ENCODE results near the gene MAPK1IP1L. TPM values are rescaled to one million over a fixed set of nuclear protein-coding genes. Genes with fewer than 3 reads are reported as not detected.
"Not testable (repeated sequence)": the region's sequence is repeated elsewhere in the genome, so short reads cannot be mapped to it uniquely, and the experiment has no call there.

MAPK1IP1L gene
- total and polyA plus RNA-seq, 2 of the 8 experiments (the other 6 are each of a cell fraction or from before 2014, with no cell fraction given) = 111 to 228 TPM

DNA sequence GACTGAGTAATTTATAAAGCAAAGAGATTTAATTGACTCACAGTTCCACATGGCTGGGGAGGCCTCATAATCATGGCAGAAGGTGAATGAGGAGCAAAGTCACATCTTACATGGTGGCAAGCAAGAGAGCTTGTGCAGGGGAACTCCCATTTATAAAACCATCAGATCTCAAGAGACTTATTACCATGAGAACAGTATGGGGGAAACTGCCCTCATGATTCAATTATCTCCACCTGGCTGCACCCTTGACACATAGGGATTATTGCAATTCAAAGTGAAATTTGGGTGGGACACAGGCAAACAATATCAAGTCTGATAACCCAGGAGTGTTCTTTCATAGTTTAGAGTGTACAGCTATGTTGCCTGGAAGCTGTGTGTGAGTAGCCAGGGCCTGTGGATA, 13.5 kb upstream of the MAPK1IP1L start:
- peaks cover 0 to 28% (median 6%) of the 10 kb centered on the region in 4 experiments; a peak in 6 of 8 replicates for H3K36me3 ChIP-seq (ENCODE audit: control insufficient read depth in 2 of 4, insufficient read depth in 4 of 4, low read length in 3 of 4)
- H3K56ac ChIP-seq (replicated peaks; ENCODE audit: insufficient read length, low read depth, low read length); H3K27me3 ChIP-seq (replicated peaks in 1 of 4; ENCODE audit: control insufficient read depth in 3 of 4, extremely low read depth in 1 of 4, insufficient read depth in 3 of 4, low read length in 3 of 4); H4K8ac ChIP-seq (ENCODE audit: extremely low read depth, insufficient read depth, low read length); H3K4ac ChIP-seq (replicated peaks; ENCODE audit: insufficient read length, low read depth, low read length); DNase-seq (ENCODE audit: low read depth in 1 of 2, low spot score in 2 of 2); H2BK15ac ChIP-seq (ENCODE audit: low read length); H3K4me3 ChIP-seq (ENCODE audit: extremely low read depth in 1 of 4, insufficient read depth in 2 of 4, low read depth in 3 of 4, low read length in 4 of 4); H2BK20ac ChIP-seq (ENCODE audit: low read length); H4K5ac ChIP-seq (ENCODE audit: insufficient read length, low read depth, low read length); H3K23ac ChIP-seq (ENCODE audit: insufficient read length); H3K9ac ChIP-seq (replicated peaks in 1 of 4; ENCODE audit: extremely low read depth in 1 of 4, low read depth in 3 of 4, low read length in 3 of 4); H3K79me1 ChIP-seq (ENCODE audit: low read depth, low read length); H3K14ac ChIP-seq (ENCODE audit: insufficient read length); H3K18ac ChIP-seq (ENCODE audit: extremely low read depth, low read length); H2BK12ac ChIP-seq (ENCODE audit: low read depth, low read length); H3K27ac ChIP-seq (ENCODE audit: low read depth, low read length); H2AK5ac ChIP-seq (ENCODE audit: low read depth, low read length); H2BK120ac ChIP-seq (replicated peaks; ENCODE audit: low read depth, low read length); H2BK5ac ChIP-seq (ENCODE audit: low read depth, low read length); H2AFZ ChIP-seq (ENCODE audit: low read length); H3K4me1 ChIP-seq (replicated peaks in 1 of 4; ENCODE audit: control insufficient read depth in 3 of 4, insufficient read depth in 4 of 4, low read length in 3 of 4); H3K79me2 ChIP-seq (ENCODE audit: control insufficient read depth in 1 of 2, insufficient read depth in 2 of 2, low read length in 2 of 2); H4K20me1 ChIP-seq (replicated peaks in 1 of 2; ENCODE audit: control insufficient read depth in 1 of 2, insufficient read depth in 2 of 2, low read length in 2 of 2); H3K4me2 ChIP-seq (ENCODE audit: insufficient read depth in 1 of 2, low read depth in 2 of 2, low read length in 2 of 2); H4K91ac ChIP-seq (replicated peaks; ENCODE audit: insufficient read length, low read length); FAIRE-seq; H3K23me2 ChIP-seq (ENCODE audit: low read depth, low read length); H3K9me3 ChIP-seq (ENCODE audit: insufficient read depth in 2 of 2, low read depth in 1 of 2, low read length in 1 of 2): not testable (repeated sequence)
- POLR2A ChIA-PET (ENCODE audit: partially characterized antibody) = interaction anchor here (1.6 to 5.0 kb wide), 3 partner anchors 11 to 23 kb away, joined by 3 to 23 read pairs (median 9); partner anchors contain the start of genes MAPK1IP1L, SOCS4 and WDHD1
- CTCF ChIA-PET (ENCODE audit: partially characterized antibody) = interaction anchor here (1.2 to 1.4 kb wide), 2 partner anchors 13 to 28 kb away, joined by 3 to 8 read pairs; partner anchors contain the start of gene MAPK1IP1L

Data from H1 (cell line).